ENCODE data around the gene LHFPL3. TPM values are rescaled to one million over a fixed set of nuclear protein-coding genes. Genes with fewer than 3 reads are reported as not detected.
"Not testable (repeated sequence)": the region's sequence is repeated elsewhere in the genome, so short reads cannot be mapped to it uniquely, and the experiment has no call there.

The LHFPL3 gene
- total RNA-seq, 2 donors from 2014 or later: not detected

DNA sequence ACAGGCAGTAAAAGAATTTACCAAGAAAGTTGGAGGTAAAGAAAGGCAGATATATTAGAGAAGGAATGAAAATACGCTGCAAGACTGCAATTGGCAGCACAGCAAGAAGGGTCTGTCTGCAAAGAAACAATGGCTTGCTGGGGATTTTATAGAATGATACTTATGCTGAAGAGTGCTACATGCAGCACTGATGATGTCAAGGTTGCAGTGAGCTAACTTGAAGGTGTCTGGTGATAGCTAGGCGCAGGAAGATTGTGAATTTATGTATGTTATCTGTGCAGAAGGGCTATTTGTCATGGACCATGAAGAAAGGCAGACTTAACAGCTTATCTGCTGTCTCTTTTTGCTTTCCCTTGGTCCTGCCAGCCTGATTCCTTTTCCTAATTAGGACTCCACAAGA is 366.3 kb downstream of the LHFPL3 start:
- no peak for ATAC-seq (ENCODE audit: insufficient number of reproducible peaks, low FRiP score, low read depth)

DNA sequence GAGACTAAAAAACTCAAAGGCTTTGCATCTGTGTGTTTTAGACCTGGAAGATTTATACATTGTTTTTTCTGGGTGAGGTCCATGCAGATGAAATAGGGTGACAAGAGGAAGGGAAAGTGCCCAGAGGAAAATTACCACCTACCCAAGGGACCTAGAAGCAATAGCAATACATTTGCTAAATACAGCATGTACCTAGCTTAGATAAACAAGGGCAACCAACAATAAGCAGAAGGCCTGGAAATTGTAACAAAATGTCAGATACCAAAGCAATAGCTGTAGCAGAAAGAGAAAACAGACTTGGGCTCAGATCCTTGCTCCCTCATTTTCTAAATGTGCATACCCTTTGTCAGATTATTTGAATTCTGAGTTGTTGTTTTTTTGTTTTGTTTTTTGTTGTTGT is 367.2 kb downstream of the LHFPL3 start:
- H3K36me3 ChIP-seq: no peaks in the 10 kb centered on the region
- H3K27ac ChIP-seq: no peak overlapping the region
- ATAC-seq (ENCODE audit: insufficient number of reproducible peaks, low FRiP score, low read depth) (no peak), DNase-seq (ENCODE audit: low spot score) (no peak)
- no peak overlapping the region for H3K4me3 ChIP-seq
- TF ChIP-seq, protein P1, sequence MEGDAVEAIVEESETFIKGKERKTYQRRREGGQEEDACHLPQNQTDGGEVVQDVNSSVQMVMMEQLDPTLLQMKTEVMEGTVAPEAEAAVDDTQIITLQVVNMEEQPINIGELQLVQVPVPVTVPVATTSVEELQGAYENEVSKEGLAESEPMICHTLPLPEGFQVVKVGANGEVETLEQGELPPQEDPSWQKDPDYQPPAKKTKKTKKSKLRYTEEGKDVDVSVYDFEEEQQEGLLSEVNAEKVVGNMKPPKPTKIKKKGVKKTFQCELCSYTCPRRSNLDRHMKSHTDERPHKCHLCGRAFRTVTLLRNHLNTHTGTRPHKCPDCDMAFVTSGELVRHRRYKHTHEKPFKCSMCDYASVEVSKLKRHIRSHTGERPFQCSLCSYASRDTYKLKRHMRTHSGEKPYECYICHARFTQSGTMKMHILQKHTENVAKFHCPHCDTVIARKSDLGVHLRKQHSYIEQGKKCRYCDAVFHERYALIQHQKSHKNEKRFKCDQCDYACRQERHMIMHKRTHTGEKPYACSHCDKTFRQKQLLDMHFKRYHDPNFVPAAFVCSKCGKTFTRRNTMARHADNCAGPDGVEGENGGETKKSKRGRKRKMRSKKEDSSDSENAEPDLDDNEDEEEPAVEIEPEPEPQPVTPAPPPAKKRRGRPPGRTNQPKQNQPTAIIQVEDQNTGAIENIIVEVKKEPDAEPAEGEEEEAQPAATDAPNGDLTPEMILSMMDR (IDR thresholded peaks at IDR 0.05): no peak
- H3K4me1 ChIP-seq (ENCODE audit: control insufficient read depth in 1 of 2, low read depth in 2 of 2): no peaks in the 10 kb centered on the region
- no peaks in the 10 kb centered on the region for H3K27me3 ChIP-seq (replicated peaks; ENCODE audit: insufficient read depth)
- no peaks in the 10 kb centered on the region for H3K9me3 ChIP-seq

More for the DNA sequence above, 366.3 kb downstream of the LHFPL3 start:
- Histone ChIP-seq H3K4me1 (ENCODE audit: control insufficient read depth in 1 of 2, low read depth in 2 of 2) (no peaks in the 10 kb centered on the region), H3K27me3 (replicated peaks; ENCODE audit: insufficient read depth) (no peaks in the 10 kb centered on the region), H3K9me3 (no peaks in the 10 kb centered on the region), H3K36me3 (no peaks in the 10 kb centered on the region), H3K27ac (no peak overlapping the region), H3K4me3 (no peak overlapping the region)
- TF ChIP-seq, protein P1 (IDR thresholded peaks at IDR 0.05): no peak
- no peak for DNase-seq (ENCODE audit: low spot score)

DNA sequence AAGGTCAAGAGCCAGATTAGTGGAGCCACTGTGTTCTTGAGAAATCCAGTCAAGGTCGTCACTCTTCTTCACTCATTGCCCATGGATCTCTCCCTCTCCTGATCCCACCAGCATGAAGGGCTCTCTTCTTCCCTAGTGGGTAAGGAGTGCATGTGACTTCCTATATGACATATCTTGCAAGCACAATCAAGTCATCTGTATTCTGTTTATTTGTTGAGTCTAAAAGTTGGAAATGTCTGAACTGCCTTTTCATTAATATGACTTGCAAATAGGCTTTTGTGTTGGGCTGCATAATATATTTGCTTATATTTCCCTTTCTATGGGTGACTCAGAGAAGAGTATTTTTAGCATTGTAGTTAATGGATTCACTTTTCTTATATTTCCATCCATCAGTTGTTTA is 371.9 kb downstream of the LHFPL3 start:
- no peak for ATAC-seq (ENCODE audit: insufficient number of reproducible peaks, low FRiP score, low read depth)
- no peaks in the 10 kb centered on the region for H3K9me3 ChIP-seq
- H3K27ac ChIP-seq: no peak overlapping the region
- no peak overlapping the region for H3K4me3 ChIP-seq
- DNase-seq (ENCODE audit: low spot score): no peak
- H3K4me1 ChIP-seq (ENCODE audit: control insufficient read depth in 1 of 2, low read depth in 2 of 2): no peaks in the 10 kb centered on the region
- H3K27me3 ChIP-seq (replicated peaks; ENCODE audit: insufficient read depth): no peaks in the 10 kb centered on the region
- TF ChIP-seq, protein P1 (IDR thresholded peaks at IDR 0.05): no peak
- H3K36me3 ChIP-seq: no peaks in the 10 kb centered on the region

DNA sequence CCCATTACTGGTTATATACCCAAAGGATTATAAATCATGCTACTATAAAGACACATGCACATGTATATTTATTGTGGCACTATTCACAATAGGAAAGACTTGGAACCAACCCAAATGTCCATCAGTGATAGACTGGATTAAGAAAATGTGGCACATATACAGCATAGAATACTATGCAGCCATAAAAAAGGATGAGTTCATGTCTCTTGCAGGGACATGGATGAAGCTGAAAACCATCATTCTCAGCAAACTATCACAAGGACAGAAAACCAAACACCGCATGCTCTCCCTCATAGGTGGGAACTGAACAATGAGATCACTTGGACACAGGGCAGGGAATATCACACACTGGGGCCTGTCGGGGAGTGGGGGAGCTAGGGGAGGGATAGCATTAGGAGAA is 392.6 kb downstream of the LHFPL3 start:
- not testable (repeated sequence) for H3K27me3 ChIP-seq (replicated peaks; ENCODE audit: insufficient read depth); H3K27ac ChIP-seq; H3K4me1 ChIP-seq (ENCODE audit: control insufficient read depth in 1 of 2, low read depth in 2 of 2); DNase-seq (ENCODE audit: low spot score); H3K4me3 ChIP-seq; H3K9me3 ChIP-seq; H3K36me3 ChIP-seq; ATAC-seq (ENCODE audit: insufficient number of reproducible peaks, low FRiP score, low read depth)

DNA sequence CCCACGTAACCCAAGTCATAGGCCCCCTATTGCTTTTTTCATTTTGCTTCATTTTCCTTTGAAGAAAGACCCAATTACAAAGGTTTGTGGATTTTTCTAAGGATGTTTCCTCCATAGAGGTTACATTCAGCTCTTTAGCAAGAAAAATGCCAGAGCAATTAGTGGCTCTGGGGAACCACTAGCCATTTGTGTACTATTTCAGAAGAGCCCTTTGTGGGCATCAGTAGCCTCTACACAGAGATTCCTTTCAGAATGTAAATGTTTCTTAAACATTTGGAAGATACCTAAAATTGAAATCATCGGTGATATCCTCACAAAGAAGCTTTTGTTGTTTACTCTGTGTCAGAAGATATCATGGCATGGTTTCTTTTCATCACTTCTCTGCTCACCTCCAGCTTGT is 394.6 kb downstream of the LHFPL3 start:
- Histone ChIP-seq H3K27ac (no peak overlapping the region), H3K36me3 (no peaks in the 10 kb centered on the region), H3K4me3 (no peak overlapping the region), H3K4me1 (ENCODE audit: control insufficient read depth in 1 of 2, low read depth in 2 of 2) (no peaks in the 10 kb centered on the region), H3K9me3 (no peaks in the 10 kb centered on the region), H3K27me3 (replicated peaks; ENCODE audit: insufficient read depth) (no peaks in the 10 kb centered on the region)
- ATAC-seq (ENCODE audit: insufficient number of reproducible peaks, low FRiP score, low read depth): no peak
- TF ChIP-seq, protein P1 (IDR thresholded peaks at IDR 0.05): no peak
- no peak for DNase-seq (ENCODE audit: low spot score)

DNA sequence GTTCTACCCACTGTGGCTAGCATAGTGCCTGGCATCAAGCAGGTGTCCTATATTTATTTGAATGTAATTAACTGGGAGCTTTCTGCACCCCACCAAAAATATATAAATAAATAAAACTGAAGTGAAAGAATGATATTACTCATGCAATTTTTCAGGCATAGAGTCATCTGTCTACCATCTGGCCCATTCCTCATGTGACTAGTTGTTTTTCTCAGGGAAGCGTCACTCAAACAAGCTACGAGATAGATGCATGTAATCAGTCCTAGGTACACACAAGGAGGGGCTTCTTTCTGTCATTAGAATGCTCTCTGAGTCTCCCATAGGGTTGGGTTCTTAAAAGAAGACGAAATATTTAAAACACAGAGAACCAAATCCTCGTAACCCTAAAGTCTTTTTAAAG is 430.1 kb downstream of the LHFPL3 start:
- H3K9me3 ChIP-seq: no peaks in the 10 kb centered on the region
- TF ChIP-seq, protein P1 (IDR thresholded peaks at IDR 0.05): no peak
- H3K4me1 ChIP-seq (ENCODE audit: control insufficient read depth in 1 of 2, low read depth in 2 of 2): no peaks in the 10 kb centered on the region
- ATAC-seq (ENCODE audit: insufficient number of reproducible peaks, low FRiP score, low read depth) (no peak), DNase-seq (ENCODE audit: low spot score) (no peak)
- no peaks in the 10 kb centered on the region for H3K27me3 ChIP-seq (replicated peaks; ENCODE audit: insufficient read depth)
- H3K27ac ChIP-seq: no peak overlapping the region
- H3K4me3 ChIP-seq: no peak overlapping the region
- no peaks in the 10 kb centered on the region for H3K36me3 ChIP-seq
